T-helper 1 cell treated with Interleukin-12 subunit alpha and Interleukin-12 subunit beta and Interleukin-4 antibody, amounts not matched to agents 30 ng/mL and 1 ng/mL, for 36 hours (primary cell): ENCODE data around the gene FAM163B. TPM values are rescaled to one million over a fixed set of nuclear protein-coding genes. Genes with fewer than 3 reads are reported as not detected.
"Not testable (repeated sequence)": the region's sequence is repeated elsewhere in the genome, so short reads cannot be mapped to it uniquely, and the experiment has no call there.

Source experiments
- intact Hi-C: fragments of 100-400 bp; cut with micrococcal nuclease; formaldehyde crosslinking; loops from one replicate; pipeline ENCODE4 v1.15.1; 2024
- total RNA-seq: library from RNA; stranded (reverse); gene quantifications from 2 replicates; pipeline ENCODE4 v1.2.3, GENCODE V29; 2022

Gene FAM163B
- total RNA-seq, 1 donor from 2014 or later, result not detected

- intact Hi-C loops, result no loop called here
Measured at GRCh38 chr9:133569891-133570690, 39.1 kb downstream of the FAM163B start.

GRCh38 chr9:133569121-133569785 lies 39.9 kb downstream of the FAM163B start:
- intact Hi-C loops, result no loop called here

GRCh38 chr9:133568186-133568585 lies 41.0 kb downstream of the FAM163B start:
- intact Hi-C loops, result no loop called here

- intact Hi-C loops, result no loop called here
Measured at GRCh38 chr9:133566817-133567216, 42.4 kb downstream of the FAM163B start.

- intact Hi-C loops, result no loop called here
Measured at GRCh38 chr9:133566382-133566781, 42.8 kb downstream of the FAM163B start.

GRCh38 chr9:133564451-133565116 lies 44.6 kb downstream of the FAM163B start:
- intact Hi-C loops, result no loop called here

- intact Hi-C loops, result not testable (repeated sequence)
Measured at GRCh38 chr9:133563814-133564213, 45.4 kb downstream of the FAM163B start.

GRCh38 chr9:133563291-133563796 lies 45.8 kb downstream of the FAM163B start:
- intact Hi-C loops, result no loop called here

GRCh38 chr9:133562611-133563290 lies 46.4 kb downstream of the FAM163B start:
- intact Hi-C loops, result no loop called here

- intact Hi-C loops, result no loop called here
Measured at GRCh38 chr9:133561976-133562554, 47.1 kb downstream of the FAM163B start.

- intact Hi-C loops, result no loop called here
Measured at GRCh38 chr9:133560944-133561343, 48.2 kb downstream of the FAM163B start.

- intact Hi-C loops, result no loop called here
Measured at GRCh38 chr9:133560311-133560710, 48.9 kb downstream of the FAM163B start.

GRCh38 chr9:133558191-133559126 lies 50.7 kb downstream of the FAM163B start:
- intact Hi-C loops, result no loop called here

GRCh38 chr9:133557581-133557980 lies 51.6 kb downstream of the FAM163B start:
- intact Hi-C loops, result no loop called here

- intact Hi-C loops, result no loop called here
Measured at GRCh38 chr9:133556354-133556753, 52.8 kb downstream of the FAM163B start.

- intact Hi-C loops, result no loop called here
Measured at GRCh38 chr9:133554729-133555128, 54.5 kb downstream of the FAM163B start.

GRCh38 chr9:133553973-133554713 lies 55.0 kb downstream of the FAM163B start:
- intact Hi-C loops, result no loop called here

- intact Hi-C loops, result no loop called here
Measured at GRCh38 chr9:133553123-133553522, 56.1 kb downstream of the FAM163B start.

- intact Hi-C loops, result no loop called here
Measured at GRCh38 chr9:133552236-133552635, 57.0 kb downstream of the FAM163B start.
